OCI-LY7 (cell line): ENCODE measurements around the gene MYBBP1A. TPM values are rescaled to one million over a fixed set of nuclear protein-coding genes. Genes with fewer than 3 reads are reported as not detected.

Experiments
- BruUV-seq: library from RNA; stranded (reverse); fragments of 400-500 nt; replicated peaks from 2 replicates; lab custom pipeline; 2021; lab: Mats Ljungman, UMichigan
- CTCF ChIA-PET: fragments of 300-600 bp; sonication (Branson Sonifier 250); formaldehyde crosslinking; loops from one replicate; lab custom pipeline; 2022; ENCODE audit warnings: antibody characterized with exemption; ENCODE audit not compliant: unreplicated experiment; lab: Charles Lee
- POLR2A ChIA-PET: fragments of 300-600 bp; sonication (Branson Sonifier 250); formaldehyde crosslinking; loops from one replicate; lab custom pipeline; 2022; ENCODE audit warnings: antibody characterized with exemption; lab: Charles Lee
- DNase-seq: peaks from one replicate; pipeline ENCODE4 v3.0.0-alpha.2; 2015; ENCODE audit warnings: low spot score
- H2AFZ ChIP-seq: fragments of 200-600 bp; sonication (generic), shearing (Covaris generic); 2 replicates; pipeline ENCODE4 v1.6.1; 2014; ENCODE audit warnings: mild to moderate bottlenecking, antibody characterized with exemption, low read length, moderate library complexity
- H3K27ac ChIP-seq: fragments of 200-600 bp; sonication (generic); 2 replicates; pipeline ENCODE4 v1.5.1; 2014; ENCODE audit warnings: mixed run types, low read depth, mild to moderate bottlenecking, moderate library complexity, low read length, inconsistent platforms; ENCODE audit not compliant: poor library complexity, severe bottlenecking
- H3K36me3 ChIP-seq: fragments of 200-600 bp; sonication (generic); 2 replicates; pipeline ENCODE4 v1.6.1; 2014; ENCODE audit warnings: mild to moderate bottlenecking, antibody characterized with exemption, low read length, moderate library complexity, mixed read lengths; ENCODE audit not compliant: insufficient read depth
- H3K4me1 ChIP-seq: fragments of 200-600 bp; sonication (generic); 2 replicates; pipeline ENCODE4 v1.5.1; 2014; ENCODE audit warnings: mild to moderate bottlenecking, low read length; ENCODE audit not compliant: insufficient read depth, poor library complexity, severe bottlenecking
- H3K4me2 ChIP-seq: fragments of 200-600 bp; sonication (generic); 2 replicates; pipeline ENCODE4 v1.6.1; 2014; ENCODE audit warnings: mild to moderate bottlenecking, low read length
- H3K4me3 ChIP-seq: fragments of 200-600 bp; sonication (generic); 2 replicates; pipeline ENCODE4 v1.5.1; 2014; ENCODE audit warnings: mild to moderate bottlenecking, low read depth, low read length; ENCODE audit not compliant: poor library complexity, severe bottlenecking
- H3K79me2 ChIP-seq: fragments of 200-600 bp; sonication (generic); 2 replicates; pipeline ENCODE4 v1.6.1; 2016; ENCODE audit warnings: low read depth, mild to moderate bottlenecking, low read length, moderate library complexity, mixed read lengths; ENCODE audit not compliant: insufficient read depth
- H3K9me2 ChIP-seq: fragments of 200-600 bp; sonication (generic); 2 replicates; pipeline ENCODE4 v1.6.1; 2016; ENCODE audit warnings: mild to moderate bottlenecking, low read length, mixed read lengths; ENCODE audit not compliant: insufficient read depth
- H3K9me3 ChIP-seq: fragments of 200-600 bp; sonication (generic); 2 replicates; pipeline ENCODE4 v1.6.1; 2014; ENCODE audit warnings: mild to moderate bottlenecking, mixed run types, low read length, mixed read lengths
- H4K20me1 ChIP-seq: fragments of 200-600 bp; sonication (generic); 2 replicates; pipeline ENCODE4 v1.6.1; 2014; ENCODE audit warnings: mild to moderate bottlenecking, antibody characterized with exemption, low read length, moderate library complexity, mixed read lengths; ENCODE audit not compliant: insufficient read depth
- EZH2phosphoT487 ChIP-seq: fragments of 200-600 bp; sonication (generic); IDR thresholded peaks from 2 replicates; pipeline ENCODE4 v1.6.1; 2018; ENCODE audit warnings: low read depth, borderline replicate concordance, mild to moderate bottlenecking, mixed run types, antibody characterized with exemption, low read length, moderate library complexity, mixed read lengths
- intact Hi-C: fragments of 100-400 bp; cut with micrococcal nuclease; formaldehyde crosslinking; loops from one replicate; pipeline ENCODE4 v1.10.0; 2022; ENCODE audit not compliant: unreplicated experiment
- total RNA-seq, 2 experiments: library from RNA; depleted of rRNA in 1 of 2; stranded (reverse); fragments of >200 nt in 1 of 2; shearing (Covaris generic) in 1 of 2; gene quantifications; 2 replicates each; pipeline ENCODE4 v1.2.3, GENCODE V29; 2014 to 2022
- TF ChIP-seq, protein P1 (sequence below): fragments of 200-600 bp; sonication (generic); conservative IDR thresholded peaks from 2 replicates; pipeline ENCODE4 v1.5.1; 2014; ENCODE audit warnings: mild to moderate bottlenecking, antibody characterized with exemption, low read length, moderate library complexity, mixed read lengths

MYBBP1A gene
- total RNA-seq, 2 experiments from 2014 or later = 131 to 142 TPM

GRCh38 chr17:4548721-4549531 lies 6.3 kb downstream of the MYBBP1A start:
- intact Hi-C loops = no loop called here
- no peak for DNase-seq
- TF ChIP-seq, protein P1, sequence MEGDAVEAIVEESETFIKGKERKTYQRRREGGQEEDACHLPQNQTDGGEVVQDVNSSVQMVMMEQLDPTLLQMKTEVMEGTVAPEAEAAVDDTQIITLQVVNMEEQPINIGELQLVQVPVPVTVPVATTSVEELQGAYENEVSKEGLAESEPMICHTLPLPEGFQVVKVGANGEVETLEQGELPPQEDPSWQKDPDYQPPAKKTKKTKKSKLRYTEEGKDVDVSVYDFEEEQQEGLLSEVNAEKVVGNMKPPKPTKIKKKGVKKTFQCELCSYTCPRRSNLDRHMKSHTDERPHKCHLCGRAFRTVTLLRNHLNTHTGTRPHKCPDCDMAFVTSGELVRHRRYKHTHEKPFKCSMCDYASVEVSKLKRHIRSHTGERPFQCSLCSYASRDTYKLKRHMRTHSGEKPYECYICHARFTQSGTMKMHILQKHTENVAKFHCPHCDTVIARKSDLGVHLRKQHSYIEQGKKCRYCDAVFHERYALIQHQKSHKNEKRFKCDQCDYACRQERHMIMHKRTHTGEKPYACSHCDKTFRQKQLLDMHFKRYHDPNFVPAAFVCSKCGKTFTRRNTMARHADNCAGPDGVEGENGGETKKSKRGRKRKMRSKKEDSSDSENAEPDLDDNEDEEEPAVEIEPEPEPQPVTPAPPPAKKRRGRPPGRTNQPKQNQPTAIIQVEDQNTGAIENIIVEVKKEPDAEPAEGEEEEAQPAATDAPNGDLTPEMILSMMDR = no peak
- no peak for TF ChIP-seq EZH2phosphoT487
- ChIA-PET CTCF (no interaction called here), POLR2A (no interaction called here)
- BruUV-seq = no TSS peak
- peaks cover 95% of the 10 kb centered on the region for H3K36me3 ChIP-seq
- peaks cover 10% of the 10 kb centered on the region for H3K4me1 ChIP-seq
- no peak overlapping the region for H3K4me3 ChIP-seq
- no peak overlapping the region for H3K27ac ChIP-seq
- H3K4me2 ChIP-seq = no peak overlapping the region
- H3K9me2 ChIP-seq = no peaks in the 10 kb centered on the region
- peaks cover 16% of the 10 kb centered on the region for H3K79me2 ChIP-seq
- no peaks in the 10 kb centered on the region for H4K20me1 ChIP-seq
- no peaks in the 10 kb centered on the region for H3K9me3 ChIP-seq
- no peak overlapping the region for H2AFZ ChIP-seq

GRCh38 chr17:4548061-4548461 lies 7.1 kb downstream of the MYBBP1A start:
- no peaks in the 10 kb centered on the region for H3K9me2 ChIP-seq
- peaks cover 95% of the 10 kb centered on the region for H3K36me3 ChIP-seq
- ChIA-PET POLR2A (no interaction called here), CTCF (no interaction called here)
- no peaks in the 10 kb centered on the region for H4K20me1 ChIP-seq
- H3K4me3 ChIP-seq = no peak overlapping the region
- intact Hi-C loops = no loop called here
- no peak overlapping the region for H2AFZ ChIP-seq
- H3K79me2 ChIP-seq = peaks cover 7% of the 10 kb centered on the region
- H3K4me1 ChIP-seq = peaks cover under 1% of the 10 kb centered on the region
- TF ChIP-seq, protein P1 = no peak
- TF ChIP-seq EZH2phosphoT487 = no peak
- no TSS peak for BruUV-seq
- no peak overlapping the region for H3K27ac ChIP-seq
- no peak overlapping the region for H3K4me2 ChIP-seq
- H3K9me3 ChIP-seq = no peaks in the 10 kb centered on the region
- no peak for DNase-seq
